Right forelimb (tissue), 1 donor: ENCODE measurements around the gene MMP20.

ENCODE experiments used
- DNase-seq: peaks from one replicate; pipeline ENCODE4 v3.0.0-alpha.2; 2018

Gene MMP20

GRCh38 chr11:102552020-102552419, 73.1 kb downstream of the MMP20 start:
- DNase-seq = no peak

GRCh38 chr11:102551169-102551781, 73.9 kb downstream of the MMP20 start:
- no peak for DNase-seq

GRCh38 chr11:102546923-102547471, 78.1 kb downstream of the MMP20 start:
- no peak for DNase-seq

GRCh38 chr11:102546427-102546826, 78.7 kb downstream of the MMP20 start:
- DNase-seq = no peak

- DNase-seq = no peak
Observed at GRCh38 chr11:102545701-102546100, 79.4 kb downstream of the MMP20 start.

GRCh38 chr11:102544594-102544993, 80.5 kb downstream of the MMP20 start:
- no peak for DNase-seq

- DNase-seq = no peak
Observed at GRCh38 chr11:102539567-102539966, 85.6 kb downstream of the MMP20 start.

- no peak for DNase-seq
Observed at GRCh38 chr11:102538932-102539331, 86.2 kb downstream of the MMP20 start.

- no peak for DNase-seq
Observed at GRCh38 chr11:102534261-102534872, 90.8 kb downstream of the MMP20 start.

- no peak for DNase-seq
Observed at GRCh38 chr11:102530558-102530957, 94.6 kb downstream of the MMP20 start, which contains the start of gene MMP7. Gene MMP7, minus strand, starts transcription at chr11:102530747. Its CDS starts 47 bp downstream, at chr11:102530700.

- DNase-seq = no peak
Observed at GRCh38 chr11:102528618-102529017, 96.5 kb downstream of the MMP20 start.

GRCh38 chr11:102527684-102528083, 97.4 kb downstream of the MMP20 start:
- no peak for DNase-seq

- no peak for DNase-seq
Observed at GRCh38 chr11:102527041-102527440, 98.1 kb downstream of the MMP20 start.
